Dedifferentiated amniotic fluid mesenchymal stem cell (primary cell): ENCODE data around the gene WIZ.

Experiments
- DNase-seq: peaks from one replicate; pipeline ENCODE4 v3.0.0-alpha.2; 2016; ENCODE audit errors: extremely low spot score

The WIZ gene

GRCh38 chr19:15445807-15446376 lies 3.9 kb downstream of the WIZ start:
- no peak for DNase-seq

- no peak for DNase-seq
Observed at GRCh38 chr19:15445227-15445605, 4.5 kb downstream of the WIZ start.

GRCh38 chr19:15444505-15445226 lies 5.1 kb downstream of the WIZ start:
- no peak for DNase-seq

GRCh38 chr19:15443838-15444237 lies 5.9 kb downstream of the WIZ start:
- no peak for DNase-seq

GRCh38 chr19:15443325-15443724 lies 6.4 kb downstream of the WIZ start:
- DNase-seq, result no peak

GRCh38 chr19:15442142-15442920 lies 7.4 kb downstream of the WIZ start:
- no peak for DNase-seq

GRCh38 chr19:15441317-15441716 lies 8.4 kb downstream of the WIZ start:
- no peak for DNase-seq

GRCh38 chr19:15439821-15440641 lies 9.7 kb downstream of the WIZ start:
- no peak for DNase-seq

GRCh38 chr19:15439078-15439799 lies 10.5 kb downstream of the WIZ start:
- no peak for DNase-seq

GRCh38 chr19:15438577-15438976 lies 11.2 kb downstream of the WIZ start:
- DNase-seq, result no peak

GRCh38 chr19:15438124-15438496 lies 11.6 kb downstream of the WIZ start:
- DNase-seq, result no peak

GRCh38 chr19:15437355-15438123 lies 12.2 kb downstream of the WIZ start:
- DNase-seq, result no peak

- DNase-seq, result no peak
Observed at GRCh38 chr19:15436826-15437110, 13.0 kb downstream of the WIZ start.

- DNase-seq, result no peak
Observed at GRCh38 chr19:15436012-15436825, 13.5 kb downstream of the WIZ start.

GRCh38 chr19:15433519-15434069 lies 16.2 kb downstream of the WIZ start:
- DNase-seq, result no peak

GRCh38 chr19:15432629-15433518 lies 16.9 kb downstream of the WIZ start:
- peak; percentile 89 for DNase-seq

- DNase-seq, result no peak
Observed at GRCh38 chr19:15432018-15432494, 17.7 kb downstream of the WIZ start.

- no peak for DNase-seq
Observed at GRCh38 chr19:15431396-15432017, 18.2 kb downstream of the WIZ start.
